ENCODE data around the gene ZNF526. TPM values are rescaled to one million over a fixed set of nuclear protein-coding genes. Genes with fewer than 3 reads are reported as not detected.
A peak's percentile ranks its signal among the peaks of the same experiment; 100 is the strongest.

The ZNF526 gene
- total and polyA plus RNA-seq, 9 of the 15 experiments (the other 6 are each of a cell fraction or from before 2014, with no cell fraction given) = 1.3 to 17.9 (median 6.2) TPM

GRCh38 chr19:42268142-42268703, 48.1 kb downstream of the ZNF526 start (continued):
- TF ChIP-seq RERE (CRISPR knock-in tag; IDR thresholded peaks at IDR 0.05; ENCODE audit: borderline replicate concordance) (no peak), ILF3 (IDR thresholded peaks at IDR 0.05; ENCODE audit: borderline replicate concordance) (no peak), NFATC3 (IDR thresholded peaks at IDR 0.05) (no peak), DLX4 (CRISPR knock-in tag; IDR thresholded peaks at IDR 0.05) (no peak), ZFPM2 (CRISPR knock-in tag; IDR thresholded peaks at IDR 0.05) (no peak), TAF15 (IDR thresholded peaks at IDR 0.05; ENCODE audit: low read depth, low read length) (no peak), RHOXF2B (CRISPR knock-in tag; conservative IDR thresholded peaks at IDR 0.05) (no peak), PRDM10 (IDR thresholded peaks at IDR 0.05; ENCODE audit: partially characterized antibody) (peak; percentile 8), MECOM (CRISPR knock-in tag; IDR thresholded peaks at IDR 0.05) (no peak), HNRNPUL1 (IDR thresholded peaks at IDR 0.05; ENCODE audit: low read length) (no peak), NEUROD1 (IDR thresholded peaks at IDR 0.05; ENCODE audit: borderline replicate concordance, low read depth, low read length, partially characterized antibody) (peak; percentile 62), ZNF124 (CRISPR knock-in tag; IDR thresholded peaks at IDR 0.05) (no peak), ZNF696 (CRISPR knock-in tag; conservative IDR thresholded peaks at IDR 0.05) (no peak), ZNF77 (CRISPR knock-in tag; IDR thresholded peaks at IDR 0.05) (no peak), ZNF277 (CRISPR knock-in tag; IDR thresholded peaks at IDR 0.05; ENCODE audit: borderline replicate concordance) (no peak), CSDE1 (IDR thresholded peaks at IDR 0.05) (no peak), IRF2 (CRISPR knock-in tag; IDR thresholded peaks at IDR 0.05) (no peak), TCF7L2 (IDR thresholded peaks at IDR 0.05; ENCODE audit: low read depth, low read length) (no peak), KDM4B (IDR thresholded peaks at IDR 0.05; ENCODE audit: borderline replicate concordance in 2 of 2, low read depth in 1 of 2) (no peak)

Measured in K562 (cell line).